HepG2 (cell line): Measurements from ENCODE around the gene SYNE1. TPM values are rescaled to one million over a fixed set of nuclear protein-coding genes. Genes with fewer than 3 reads are reported as not detected.
A peak's percentile ranks its signal among the peaks of the same experiment; 100 is the strongest.

Experiments
- BORCS8-MEF2B ChIP-seq: sonication (generic); formaldehyde crosslinking; IDR thresholded peaks from 2 replicates; pipeline ENCODE4 v1.8.0; 2022; ENCODE audit warnings: mild to moderate bottlenecking, missing genetic modification reagents
- CTCF ChIP-seq: sonication (generic); formaldehyde crosslinking; IDR thresholded peaks from 2 replicates; pipeline ENCODE4 v1.5.0; 2020; ENCODE audit warnings: mild to moderate bottlenecking, missing genetic modification reagents, moderate library complexity
- JARID2 ChIP-seq: sonication (generic); formaldehyde crosslinking; IDR thresholded peaks from 2 replicates; pipeline ENCODE4 v1.8.1; 2023; ENCODE audit warnings: missing genetic modification reagents, inconsistent platforms; ENCODE audit not compliant: insufficient replicate concordance
- JUND ChIP-seq: sonication (generic); formaldehyde crosslinking; IDR thresholded peaks from 2 replicates; pipeline ENCODE4 v1.8.0; 2022; ENCODE audit warnings: mild to moderate bottlenecking, missing genetic modification reagents
- KDM1A ChIP-seq: IDR thresholded peaks from 2 replicates; pipeline ENCODE4 v1.6.1; 2016; ENCODE audit warnings: missing compliant biosample characterization
- KLF6 ChIP-seq: IDR thresholded peaks from 2 replicates; pipeline ENCODE4 v1.8.0; 2016; ENCODE audit warnings: missing biosample characterization, missing genetic modification reagents
- POGZ ChIP-seq: sonication (generic); formaldehyde crosslinking; IDR thresholded peaks from 2 replicates; pipeline ENCODE4 v1.4.0; 2020; ENCODE audit warnings: mild to moderate bottlenecking, missing genetic modification reagents
- PRMT3 ChIP-seq: sonication (generic); formaldehyde crosslinking; IDR thresholded peaks from 2 replicates; pipeline ENCODE4 v1.8.1; 2022; ENCODE audit warnings: low read depth, mild to moderate bottlenecking, moderate library complexity, missing genetic modification reagents, borderline replicate concordance
- TOPORS ChIP-seq: sonication (generic); formaldehyde crosslinking; IDR thresholded peaks from 2 replicates; pipeline ENCODE4 v1.8.0; 2023; ENCODE audit warnings: mild to moderate bottlenecking, missing genetic modification reagents
- ZBTB3 ChIP-seq: sonication (generic); formaldehyde crosslinking; IDR thresholded peaks from 2 replicates; pipeline ENCODE4 v1.4.0; 2020; ENCODE audit warnings: low read depth, mild to moderate bottlenecking, moderate library complexity, missing genetic modification reagents, borderline replicate concordance
- ZBTB34 ChIP-seq: sonication (generic); formaldehyde crosslinking; IDR thresholded peaks from 2 replicates; pipeline ENCODE4 v1.8.0; 2022; ENCODE audit warnings: mild to moderate bottlenecking, missing genetic modification reagents
- ZNF576 ChIP-seq: sonication (generic); formaldehyde crosslinking; IDR thresholded peaks from 2 replicates; pipeline ENCODE4 v1.4.0; 2020; ENCODE audit warnings: mild to moderate bottlenecking, missing genetic modification reagents
- ZNF619 ChIP-seq: sonication (generic); formaldehyde crosslinking; IDR thresholded peaks from 2 replicates; pipeline ENCODE4 v1.4.0; 2020; ENCODE audit warnings: mild to moderate bottlenecking, missing genetic modification reagents
- ZNF776 ChIP-seq: sonication (generic); formaldehyde crosslinking; IDR thresholded peaks from 2 replicates; pipeline ENCODE4 v1.4.0; 2020; ENCODE audit warnings: mild to moderate bottlenecking, missing genetic modification reagents
- polyA plus RNA-seq, 8 experiments: library from polyadenylated mRNA; depleted of rRNA in 3 of 8; stranded (reverse) in 7 of 8; unstranded in 1 of 8; fragments of >200 nt; fragmentation: Illumina TruSeq in 4 of 8; extraction: Trizol in 4 of 8; gene quantifications; 2 replicates each; pipeline versions ENCODE4 v1.2.1 to v1.2.3, GENCODE V29; 2011 to 2016; ENCODE audit warnings: low read depth in 4 of 8, missing spikeins in 1 of 8, mixed read lengths in 1 of 8; ENCODE audit not compliant: insufficient read depth in 1 of 8
- total RNA-seq, 5 experiments: library from RNA; depleted of rRNA; stranded (reverse); fragments of >200 nt; fragmentation: Illumina TruSeq; extraction: Trizol; gene quantifications; 2 replicates each; pipeline ENCODE4 v1.2.3, GENCODE V29; 2016; ENCODE audit warnings: low read depth in 1 of 5
- TF ChIP-seq, protein P1 (sequence below): IDR thresholded peaks from 2 replicates; pipeline ENCODE4 v1.6.1; 2016; ENCODE audit warnings: mild to moderate bottlenecking
- TF ChIP-seq, protein P2 (sequence below): sonication (generic); formaldehyde crosslinking; IDR thresholded peaks from 2 replicates; pipeline ENCODE4 v1.5.1; 2020; ENCODE audit warnings: missing genetic modification reagents, mild to moderate bottlenecking, borderline replicate concordance
- TF ChIP-seq, protein P3 (sequence below): sonication (generic); formaldehyde crosslinking; IDR thresholded peaks from 2 replicates; pipeline ENCODE4 v1.4.0; 2020; ENCODE audit warnings: mild to moderate bottlenecking, missing genetic modification reagents
- TF ChIP-seq, protein P4 (sequence below): sonication (generic); formaldehyde crosslinking; IDR thresholded peaks from 2 replicates; pipeline ENCODE4 v1.5.0; 2020; ENCODE audit warnings: mild to moderate bottlenecking, missing genetic modification reagents, borderline replicate concordance

The SYNE1 gene
- total and polyA plus RNA-seq, 2 of the 13 experiments (the other 11 are each of a cell fraction or from before 2014, with no cell fraction given), result 5.5 to 15.9 TPM

GRCh38 chr6:152301765-152302568 lies 335.2 kb downstream of the SYNE1 start (continued):
- TF ChIP-seq TOPORS, result peak; percentile 69
- TF ChIP-seq KDM1A (CRISPR knock-in tag), result peak; percentile 83; the same call in 1 of the 2 replicates
- TF ChIP-seq JARID2 (CRISPR knock-in tag), result no peak
- peak; percentile 59; the same call in 1 of the 2 replicates for TF ChIP-seq ZNF776 (CRISPR knock-in tag)
- TF ChIP-seq POGZ (CRISPR knock-in tag), result peak; percentile 81
- TF ChIP-seq, protein P1, sequence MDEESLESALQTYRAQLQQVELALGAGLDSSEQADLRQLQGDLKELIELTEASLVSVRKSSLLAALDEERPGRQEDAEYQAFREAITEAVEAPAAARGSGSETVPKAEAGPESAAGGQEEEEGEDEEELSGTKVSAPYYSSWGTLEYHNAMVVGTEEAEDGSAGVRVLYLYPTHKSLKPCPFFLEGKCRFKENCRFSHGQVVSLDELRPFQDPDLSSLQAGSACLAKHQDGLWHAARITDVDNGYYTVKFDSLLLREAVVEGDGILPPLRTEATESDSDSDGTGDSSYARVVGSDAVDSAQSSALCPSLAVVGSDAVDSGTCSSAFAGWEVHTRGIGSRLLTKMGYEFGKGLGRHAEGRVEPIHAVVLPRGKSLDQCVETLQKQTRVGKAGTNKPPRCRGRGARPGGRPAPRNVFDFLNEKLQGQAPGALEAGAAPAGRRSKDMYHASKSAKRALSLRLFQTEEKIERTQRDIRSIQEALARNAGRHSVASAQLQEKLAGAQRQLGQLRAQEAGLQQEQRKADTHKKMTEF (CRISPR knock-in tag), result peak; percentile 77; the same call in 1 of the 2 replicates
- TF ChIP-seq KLF6, result no peak
- TF ChIP-seq PRMT3 (CRISPR knock-in tag), result peak; percentile 47; the same call in 1 of the 2 replicates
- TF ChIP-seq, protein P2, sequence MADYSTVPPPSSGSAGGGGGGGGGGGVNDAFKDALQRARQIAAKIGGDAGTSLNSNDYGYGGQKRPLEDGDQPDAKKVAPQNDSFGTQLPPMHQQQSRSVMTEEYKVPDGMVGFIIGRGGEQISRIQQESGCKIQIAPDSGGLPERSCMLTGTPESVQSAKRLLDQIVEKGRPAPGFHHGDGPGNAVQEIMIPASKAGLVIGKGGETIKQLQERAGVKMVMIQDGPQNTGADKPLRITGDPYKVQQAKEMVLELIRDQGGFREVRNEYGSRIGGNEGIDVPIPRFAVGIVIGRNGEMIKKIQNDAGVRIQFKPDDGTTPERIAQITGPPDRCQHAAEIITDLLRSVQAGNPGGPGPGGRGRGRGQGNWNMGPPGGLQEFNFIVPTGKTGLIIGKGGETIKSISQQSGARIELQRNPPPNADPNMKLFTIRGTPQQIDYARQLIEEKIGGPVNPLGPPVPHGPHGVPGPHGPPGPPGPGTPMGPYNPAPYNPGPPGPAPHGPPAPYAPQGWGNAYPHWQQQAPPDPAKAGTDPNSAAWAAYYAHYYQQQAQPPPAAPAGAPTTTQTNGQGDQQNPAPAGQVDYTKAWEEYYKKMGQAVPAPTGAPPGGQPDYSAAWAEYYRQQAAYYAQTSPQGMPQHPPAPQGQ (CRISPR knock-in tag), result no peak
- TF ChIP-seq BORCS8-MEF2B (CRISPR knock-in tag), result peak; percentile 74; the same call in 1 of the 2 replicates
- peak; percentile 85 for TF ChIP-seq ZBTB34 (CRISPR knock-in tag)
- TF ChIP-seq, protein P3, sequence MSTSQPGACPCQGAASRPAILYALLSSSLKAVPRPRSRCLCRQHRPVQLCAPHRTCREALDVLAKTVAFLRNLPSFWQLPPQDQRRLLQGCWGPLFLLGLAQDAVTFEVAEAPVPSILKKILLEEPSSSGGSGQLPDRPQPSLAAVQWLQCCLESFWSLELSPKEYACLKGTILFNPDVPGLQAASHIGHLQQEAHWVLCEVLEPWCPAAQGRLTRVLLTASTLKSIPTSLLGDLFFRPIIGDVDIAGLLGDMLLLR (CRISPR knock-in tag), result peak; percentile 65; the same call in 1 of the 2 replicates
- TF ChIP-seq, protein P4, sequence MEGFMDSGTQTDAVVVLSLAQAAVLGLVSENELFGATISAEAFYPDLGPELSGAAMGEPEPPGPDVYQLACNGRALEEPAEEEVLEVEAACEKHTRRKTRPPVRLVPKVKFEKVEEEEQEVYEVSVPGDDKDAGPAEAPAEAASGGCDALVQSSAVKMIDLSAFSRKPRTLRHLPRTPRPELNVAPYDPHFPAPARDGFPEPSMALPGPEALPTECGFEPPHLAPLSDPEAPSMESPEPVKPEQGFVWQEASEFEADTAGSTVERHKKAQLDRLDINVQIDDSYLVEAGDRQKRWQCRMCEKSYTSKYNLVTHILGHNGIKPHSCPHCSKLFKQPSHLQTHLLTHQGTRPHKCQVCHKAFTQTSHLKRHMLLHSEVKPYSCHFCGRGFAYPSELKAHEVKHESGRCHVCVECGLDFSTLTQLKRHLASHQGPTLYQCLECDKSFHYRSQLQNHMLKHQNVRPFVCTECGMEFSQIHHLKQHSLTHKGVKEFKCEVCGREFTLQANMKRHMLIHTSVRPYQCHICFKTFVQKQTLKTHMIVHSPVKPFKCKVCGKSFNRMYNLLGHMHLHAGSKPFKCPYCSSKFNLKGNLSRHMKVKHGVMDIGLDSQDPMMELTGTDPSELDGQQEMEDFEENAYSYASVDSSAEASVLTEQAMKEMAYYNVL (CRISPR knock-in tag), result peak; percentile 79
- peak; percentile 38; the same call in 1 of the 2 replicates for TF ChIP-seq ZNF576 (CRISPR knock-in tag)
- no peak; the same call in 1 of the 2 replicates for TF ChIP-seq ZBTB3 (CRISPR knock-in tag)
- peak; percentile 92; the same call in 1 of the 2 replicates for TF ChIP-seq ZNF619 (CRISPR knock-in tag)
- peak; percentile 84 for TF ChIP-seq CTCF (CRISPR knock-in tag)
- peak; percentile 53; the same call in 1 of the 2 replicates for TF ChIP-seq JUND (CRISPR knock-in tag)
